Measurements from ENCODE around the gene HLA-A.
A peak's percentile ranks its signal among the peaks of the same experiment; 100 is the strongest.

The HLA-A gene

GRCh38 chr6:29964887-29965562, 22.7 kb downstream of the HLA-A start:
- peak overlapping the region; percentile 80; the same call in 1 of the 2 replicates for H3K9ac ChIP-seq (ENCODE audit: low read depth, low read length)

DNA sequence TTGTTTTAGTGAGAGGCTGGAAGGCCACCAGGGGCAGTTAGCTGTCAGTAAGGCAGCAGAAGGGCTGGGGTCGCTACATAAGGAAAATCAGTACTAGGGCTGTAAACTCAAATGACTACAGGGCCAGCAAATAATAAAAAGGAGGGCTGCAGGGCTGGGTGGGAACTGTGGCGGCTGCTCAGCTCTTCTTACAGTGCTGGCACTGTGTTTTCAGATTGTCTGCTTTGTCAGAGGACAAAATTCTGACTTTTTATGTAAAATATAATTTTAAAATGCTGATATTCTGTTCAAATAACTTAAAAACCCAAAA, 23.2 kb downstream of the HLA-A start:
- H3K27me3 ChIP-seq (ENCODE audit: insufficient read depth, low read length) = no peaks in the 10 kb centered on the region
- peak overlapping the region; percentile 80; the same call in 1 of the 2 replicates for H3K9ac ChIP-seq (ENCODE audit: low read depth, low read length)
- H3K4me1 ChIP-seq (ENCODE audit: insufficient read depth, low read length) = peaks cover 26% of the 10 kb centered on the region
- H3K36me3 ChIP-seq (ENCODE audit: insufficient read depth, low read depth, low read length) = no peaks in the 10 kb centered on the region
- H3K4me3 ChIP-seq (ENCODE audit: low read length) = peak overlapping the region; percentile 56
- no peaks in the 10 kb centered on the region for H3K9me3 ChIP-seq (ENCODE audit: insufficient read depth, low read depth, low read length)
- H3K27ac ChIP-seq (ENCODE audit: low read length) = peak overlapping the region; percentile 59

More at GRCh38 chr6:29964887-29965562, 22.7 kb downstream of the HLA-A start:
- Histone ChIP-seq H3K4me1 (ENCODE audit: insufficient read depth, low read length) (peaks cover 26% of the 10 kb centered on the region), H3K4me3 (ENCODE audit: low read length) (peak overlapping the region; percentile 56), H3K27me3 (ENCODE audit: insufficient read depth, low read length) (no peaks in the 10 kb centered on the region), H3K36me3 (ENCODE audit: insufficient read depth, low read depth, low read length) (no peaks in the 10 kb centered on the region), H3K27ac (ENCODE audit: low read length) (peak overlapping the region; percentile 59), H3K9me3 (ENCODE audit: insufficient read depth, low read depth, low read length) (no peaks in the 10 kb centered on the region)

- Histone ChIP-seq H3K36me3 (ENCODE audit: insufficient read depth, low read depth, low read length) (no peaks in the 10 kb centered on the region), H3K4me1 (ENCODE audit: insufficient read depth, low read length) (peaks cover 26% of the 10 kb centered on the region), H3K4me3 (ENCODE audit: low read length) (peak overlapping the region; percentile 42; the same call in 1 of the 2 replicates), H3K9me3 (ENCODE audit: insufficient read depth, low read depth, low read length) (no peaks in the 10 kb centered on the region), H3K27ac (ENCODE audit: low read length) (no peak overlapping the region), H3K27me3 (ENCODE audit: insufficient read depth, low read length) (no peaks in the 10 kb centered on the region; the same call in 1 of the 2 replicates), H3K9ac (ENCODE audit: low read depth, low read length) (peak overlapping the region; percentile 80; the same call in 1 of the 2 replicates)
These were observed 23.7 kb downstream of the HLA-A start for GRCh38 chr6:29965873-29966601.

GRCh38 chr6:29967379-29968010, 25.2 kb downstream of the HLA-A start:
- Histone ChIP-seq H3K4me3 (ENCODE audit: low read length) (no peak overlapping the region), H3K27me3 (ENCODE audit: insufficient read depth, low read length) (peaks cover 12% of the 10 kb centered on the region), H3K9me3 (ENCODE audit: insufficient read depth, low read depth, low read length) (no peaks in the 10 kb centered on the region), H3K36me3 (ENCODE audit: insufficient read depth, low read depth, low read length) (no peaks in the 10 kb centered on the region), H3K27ac (ENCODE audit: low read length) (no peak overlapping the region), H3K4me1 (ENCODE audit: insufficient read depth, low read length) (peaks cover 26% of the 10 kb centered on the region), H3K9ac (ENCODE audit: low read depth, low read length) (no peak overlapping the region)

DNA sequence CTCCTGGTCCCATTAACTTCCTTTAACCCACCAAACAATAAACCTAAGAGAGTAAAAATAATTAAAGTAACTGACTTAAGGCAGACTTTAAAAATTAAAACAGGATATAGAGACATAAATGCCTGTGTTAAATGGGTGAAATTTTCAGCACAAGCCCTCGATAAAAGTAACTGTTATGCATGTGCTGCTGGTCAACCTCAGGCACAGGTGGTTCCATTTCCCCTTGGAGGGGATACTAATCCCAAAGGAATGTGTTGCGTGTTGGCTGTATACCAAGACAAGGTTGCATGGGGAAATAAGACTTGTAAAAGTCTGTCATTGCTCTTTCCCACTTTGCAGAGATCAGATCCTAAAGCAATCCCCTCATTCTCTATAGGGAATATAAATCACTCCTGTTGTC, 25.8 kb downstream of the HLA-A start:
- no peak overlapping the region for H3K27ac ChIP-seq (ENCODE audit: low read length)
- peaks cover 26% of the 10 kb centered on the region for H3K4me1 ChIP-seq (ENCODE audit: insufficient read depth, low read length)
- peaks cover 18% of the 10 kb centered on the region for H3K27me3 ChIP-seq (ENCODE audit: insufficient read depth, low read length)

GRCh38 chr6:29968905-29969304, 26.6 kb downstream of the HLA-A start:
- no peak overlapping the region for H3K9ac ChIP-seq (ENCODE audit: low read depth, low read length)
- no peak overlapping the region for H3K27ac ChIP-seq (ENCODE audit: low read length)

More for the DNA sequence above, 25.8 kb downstream of the HLA-A start:
- Histone ChIP-seq H3K9ac (ENCODE audit: low read depth, low read length) (no peak overlapping the region), H3K4me3 (ENCODE audit: low read length) (no peak overlapping the region), H3K36me3 (ENCODE audit: insufficient read depth, low read depth, low read length) (no peaks in the 10 kb centered on the region), H3K9me3 (ENCODE audit: insufficient read depth, low read depth, low read length) (no peaks in the 10 kb centered on the region)

DNA sequence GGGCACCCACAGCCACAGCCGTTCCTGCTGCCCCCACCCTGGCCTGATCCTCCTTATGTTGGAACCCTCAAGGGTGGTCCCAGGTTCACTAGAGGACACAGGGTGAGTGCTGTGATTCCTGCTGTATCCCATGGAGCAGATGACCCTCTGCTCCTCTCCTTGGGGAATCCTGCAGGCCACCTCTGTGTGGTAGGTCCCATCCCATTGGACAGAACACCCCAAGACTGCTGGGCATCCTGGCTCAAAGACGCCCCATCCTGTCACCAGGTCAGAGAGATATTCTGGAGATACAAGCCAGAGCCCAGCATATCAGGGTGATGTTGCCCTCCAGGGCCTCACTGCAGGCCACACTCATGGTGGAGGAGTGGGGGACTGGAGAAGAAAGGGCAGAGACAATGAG, 28.4 kb downstream of the HLA-A start:
- H3K27me3 ChIP-seq (ENCODE audit: insufficient read depth, low read length) = peaks cover 43% of the 10 kb centered on the region
- H3K36me3 ChIP-seq (ENCODE audit: insufficient read depth, low read depth, low read length) = no peaks in the 10 kb centered on the region
- no peaks in the 10 kb centered on the region for H3K9me3 ChIP-seq (ENCODE audit: insufficient read depth, low read depth, low read length)
- H3K4me1 ChIP-seq (ENCODE audit: insufficient read depth, low read length) = peaks cover 12% of the 10 kb centered on the region
- H3K9ac ChIP-seq (ENCODE audit: low read depth, low read length) = no peak overlapping the region
- H3K4me3 ChIP-seq (ENCODE audit: low read length) = no peak overlapping the region
- H3K27ac ChIP-seq (ENCODE audit: low read length) = no peak overlapping the region

More at GRCh38 chr6:29968905-29969304, 26.6 kb downstream of the HLA-A start:
- Histone ChIP-seq H3K4me3 (ENCODE audit: low read length) (no peak overlapping the region), H3K27me3 (ENCODE audit: insufficient read depth, low read length) (peaks cover 25% of the 10 kb centered on the region), H3K9me3 (ENCODE audit: insufficient read depth, low read depth, low read length) (no peaks in the 10 kb centered on the region), H3K4me1 (ENCODE audit: insufficient read depth, low read length) (peaks cover 26% of the 10 kb centered on the region), H3K36me3 (ENCODE audit: insufficient read depth, low read depth, low read length) (no peaks in the 10 kb centered on the region)

GRCh38 chr6:29974901-29975560, 32.7 kb downstream of the HLA-A start:
- no peaks in the 10 kb centered on the region for H3K9me3 ChIP-seq (ENCODE audit: insufficient read depth, low read depth, low read length)
- H3K36me3 ChIP-seq (ENCODE audit: insufficient read depth, low read depth, low read length) = no peaks in the 10 kb centered on the region
- peak overlapping the region; percentile 64; the same call in 1 of the 2 replicates for H3K4me3 ChIP-seq (ENCODE audit: low read length)
- no peak overlapping the region for H3K27ac ChIP-seq (ENCODE audit: low read length)
- no peak overlapping the region for H3K9ac ChIP-seq (ENCODE audit: low read depth, low read length)
- peaks cover 73% of the 10 kb centered on the region for H3K27me3 ChIP-seq (ENCODE audit: insufficient read depth, low read length)
- H3K4me1 ChIP-seq (ENCODE audit: insufficient read depth, low read length) = peaks cover 5% of the 10 kb centered on the region

DNA sequence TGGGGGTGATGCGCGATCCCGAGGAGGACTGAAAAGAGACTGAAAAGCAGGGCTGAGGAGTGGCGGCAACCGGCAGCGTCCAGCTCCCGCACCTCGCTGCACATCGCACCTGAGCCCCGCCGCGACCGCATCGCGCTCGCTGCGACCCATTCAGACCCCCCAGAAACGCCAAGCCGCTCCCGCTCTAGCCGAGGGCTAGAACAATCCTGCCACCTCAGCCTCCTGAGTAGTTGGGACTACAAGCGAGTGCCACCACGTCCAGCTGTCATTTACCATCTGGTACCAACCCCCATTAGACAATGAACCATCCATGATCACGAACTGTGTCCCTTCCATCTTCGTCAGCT, 33.2 kb downstream of the HLA-A start:
- Histone ChIP-seq H3K4me1 (ENCODE audit: insufficient read depth, low read length) (peaks cover 5% of the 10 kb centered on the region), H3K4me3 (ENCODE audit: low read length) (peak overlapping the region; percentile 64; the same call in 1 of the 2 replicates), H3K9me3 (ENCODE audit: insufficient read depth, low read depth, low read length) (no peaks in the 10 kb centered on the region), H3K27ac (ENCODE audit: low read length) (no peak overlapping the region), H3K27me3 (ENCODE audit: insufficient read depth, low read length) (peaks cover 73% of the 10 kb centered on the region), H3K9ac (ENCODE audit: low read depth, low read length) (no peak overlapping the region), H3K36me3 (ENCODE audit: insufficient read depth, low read depth, low read length) (no peaks in the 10 kb centered on the region)

DNA sequence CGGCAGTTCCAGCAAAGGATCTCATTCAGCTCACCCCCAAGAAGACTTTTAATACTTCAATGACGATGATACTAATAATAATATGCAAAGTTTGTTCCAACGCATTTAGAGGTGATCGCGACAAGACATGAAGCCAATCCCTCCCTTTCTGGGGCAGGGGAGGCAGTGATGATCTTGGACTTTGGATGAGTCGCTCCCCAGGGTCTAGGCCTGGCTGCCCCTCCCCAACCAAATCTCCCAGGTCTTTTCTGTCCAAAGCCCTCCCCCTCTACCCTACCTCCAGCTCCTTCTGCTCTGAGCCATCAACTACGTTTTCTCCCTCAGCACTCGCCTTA, 33.9 kb downstream of the HLA-A start:
- H3K27me3 ChIP-seq (ENCODE audit: insufficient read depth, low read length) = peaks cover 73% of the 10 kb centered on the region
- peaks cover 5% of the 10 kb centered on the region for H3K4me1 ChIP-seq (ENCODE audit: insufficient read depth, low read length)
- no peaks in the 10 kb centered on the region for H3K9me3 ChIP-seq (ENCODE audit: insufficient read depth, low read depth, low read length)
- H3K27ac ChIP-seq (ENCODE audit: low read length) = no peak overlapping the region
- no peak overlapping the region for H3K9ac ChIP-seq (ENCODE audit: low read depth, low read length)
- H3K36me3 ChIP-seq (ENCODE audit: insufficient read depth, low read depth, low read length) = no peaks in the 10 kb centered on the region
- H3K4me3 ChIP-seq (ENCODE audit: low read length) = peak overlapping the region; percentile 64; the same call in 1 of the 2 replicates

GRCh38 chr6:29976588-29977424, 34.5 kb downstream of the HLA-A start:
- no peaks in the 10 kb centered on the region for H3K36me3 ChIP-seq (ENCODE audit: insufficient read depth, low read depth, low read length)
- H3K4me3 ChIP-seq (ENCODE audit: low read length) = peak overlapping the region; percentile 64
- H3K9me3 ChIP-seq (ENCODE audit: insufficient read depth, low read depth, low read length) = no peaks in the 10 kb centered on the region
- peaks cover 5% of the 10 kb centered on the region for H3K4me1 ChIP-seq (ENCODE audit: insufficient read depth, low read length)
- H3K9ac ChIP-seq (ENCODE audit: low read depth, low read length) = no peak overlapping the region
- H3K27me3 ChIP-seq (ENCODE audit: insufficient read depth, low read length) = peaks cover 68% of the 10 kb centered on the region
- H3K27ac ChIP-seq (ENCODE audit: low read length) = no peak overlapping the region
